ENCODE data around the gene CBARP. TPM values are rescaled to one million over a fixed set of nuclear protein-coding genes. Genes with fewer than 3 reads are reported as not detected.
A peak's percentile ranks its signal among the peaks of the same experiment; 100 is the strongest.

Gene CBARP
- total and polyA plus RNA-seq, 2 of the 13 experiments (the other 11 are each of a cell fraction or from before 2014, with no cell fraction given): 1.2 to 1.4 TPM

GRCh38 chr19:1248139-1248785 lies 10.5 kb upstream of the CBARP start, which contains the start of gene MIDN (continued):
- no peak for TF ChIP-seq ZKSCAN5 (CRISPR knock-in tag; IDR thresholded peaks at IDR 0.05)
- TF ChIP-seq MLXIP (CRISPR knock-in tag; IDR thresholded peaks at IDR 0.05; ENCODE audit: borderline replicate concordance): no peak
- TF ChIP-seq ZNF703 (CRISPR knock-in tag; IDR thresholded peaks at IDR 0.05; ENCODE audit: borderline replicate concordance): no peak
- no peak for TF ChIP-seq ATF7 (IDR thresholded peaks at IDR 0.05)
- TF ChIP-seq ATF7 (CRISPR knock-in tag; IDR thresholded peaks at IDR 0.05): no peak; the same call in 1 of the 2 replicates
- TF ChIP-seq KLF13 (CRISPR knock-in tag; IDR thresholded peaks at IDR 0.05): no peak
- no peak for TF ChIP-seq TCF7 (IDR thresholded peaks at IDR 0.05; ENCODE audit: low read depth)
- no peak for TF ChIP-seq TAF15 (IDR thresholded peaks at IDR 0.05; ENCODE audit: low read depth, low read length, poor library complexity, severe bottlenecking)
- TF ChIP-seq KLF12 (CRISPR knock-in tag; IDR thresholded peaks at IDR 0.05; ENCODE audit: borderline replicate concordance): no peak
- TF ChIP-seq, protein P1, sequence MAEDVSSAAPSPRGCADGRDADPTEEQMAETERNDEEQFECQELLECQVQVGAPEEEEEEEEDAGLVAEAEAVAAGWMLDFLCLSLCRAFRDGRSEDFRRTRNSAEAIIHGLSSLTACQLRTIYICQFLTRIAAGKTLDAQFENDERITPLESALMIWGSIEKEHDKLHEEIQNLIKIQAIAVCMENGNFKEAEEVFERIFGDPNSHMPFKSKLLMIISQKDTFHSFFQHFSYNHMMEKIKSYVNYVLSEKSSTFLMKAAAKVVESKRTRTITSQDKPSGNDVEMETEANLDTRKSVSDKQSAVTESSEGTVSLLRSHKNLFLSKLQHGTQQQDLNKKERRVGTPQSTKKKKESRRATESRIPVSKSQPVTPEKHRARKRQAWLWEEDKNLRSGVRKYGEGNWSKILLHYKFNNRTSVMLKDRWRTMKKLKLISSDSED (CRISPR knock-in tag; IDR thresholded peaks at IDR 0.05): no peak
- TF ChIP-seq, protein P2, sequence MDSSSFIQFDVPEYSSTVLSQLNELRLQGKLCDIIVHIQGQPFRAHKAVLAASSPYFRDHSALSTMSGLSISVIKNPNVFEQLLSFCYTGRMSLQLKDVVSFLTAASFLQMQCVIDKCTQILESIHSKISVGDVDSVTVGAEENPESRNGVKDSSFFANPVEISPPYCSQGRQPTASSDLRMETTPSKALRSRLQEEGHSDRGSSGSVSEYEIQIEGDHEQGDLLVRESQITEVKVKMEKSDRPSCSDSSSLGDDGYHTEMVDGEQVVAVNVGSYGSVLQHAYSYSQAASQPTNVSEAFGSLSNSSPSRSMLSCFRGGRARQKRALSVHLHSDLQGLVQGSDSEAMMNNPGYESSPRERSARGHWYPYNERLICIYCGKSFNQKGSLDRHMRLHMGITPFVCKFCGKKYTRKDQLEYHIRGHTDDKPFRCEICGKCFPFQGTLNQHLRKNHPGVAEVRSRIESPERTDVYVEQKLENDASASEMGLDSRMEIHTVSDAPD (CRISPR knock-in tag; IDR thresholded peaks at IDR 0.05): 0 out of 2 replicates have a peak, but pooled peaks have one; percentile 30
- no peak for TF ChIP-seq NCOR1 (IDR thresholded peaks at IDR 0.05; ENCODE audit: borderline replicate concordance, low read length)
- TF ChIP-seq ELF1 (CRISPR knock-in tag; IDR thresholded peaks at IDR 0.05): peak; percentile 72
- TF ChIP-seq ZNF263 (CRISPR knock-in tag; IDR thresholded peaks at IDR 0.05): 0 out of 2 replicates have a peak, but pooled peaks have one; percentile 11
- peak; percentile 18 for TF ChIP-seq SKI (IDR thresholded peaks at IDR 0.05; ENCODE audit: partially characterized antibody)
- TF ChIP-seq CHD4 (IDR thresholded peaks at IDR 0.05; ENCODE audit: borderline replicate concordance, low read length): no peak
- no peak; the same call in 1 of the 2 replicates for TF ChIP-seq ESRRA (CRISPR knock-in tag; IDR thresholded peaks at IDR 0.05; ENCODE audit: low read depth)
- TF ChIP-seq PHB2 (IDR thresholded peaks at IDR 0.05; ENCODE audit: partially characterized antibody): no peak
- no peak; the same call in 1 of the 2 replicates for TF ChIP-seq ZNF296 (CRISPR knock-in tag; conservative IDR thresholded peaks at IDR 0.05)
- peak; percentile 93 for TF ChIP-seq ZNF713 (CRISPR knock-in tag; IDR thresholded peaks at IDR 0.05)
- TF ChIP-seq REXO4 (CRISPR knock-in tag; IDR thresholded peaks at IDR 0.05; ENCODE audit: borderline replicate concordance): no peak
- no peak for TF ChIP-seq IKZF4 (CRISPR knock-in tag; IDR thresholded peaks at IDR 0.05; ENCODE audit: borderline replicate concordance, low read depth, not compliant biosample characterization)
- no peak for TF ChIP-seq EED (CRISPR knock-in tag; IDR thresholded peaks at IDR 0.05)
- TF ChIP-seq NFKB2 (CRISPR knock-in tag; IDR thresholded peaks at IDR 0.05; ENCODE audit: borderline replicate concordance): peak; percentile 84; the same call in 1 of the 2 replicates
- peak; percentile 30; the same call in 1 of the 2 replicates for TF ChIP-seq POGZ (CRISPR knock-in tag; IDR thresholded peaks at IDR 0.05)
- TF ChIP-seq ZNF326 (CRISPR knock-in tag; IDR thresholded peaks at IDR 0.05; ENCODE audit: borderline replicate concordance): no peak
- no peak for TF ChIP-seq MBNL3 (CRISPR knock-in tag; conservative IDR thresholded peaks at IDR 0.05)
